ENCODE data around the gene DIP2A.
A peak's percentile ranks its signal among the peaks of the same experiment; 100 is the strongest.

The DIP2A gene

GRCh38 chr21:46542588-46543124 is 84.0 kb downstream of the DIP2A start:
- Mint-ChIP-seq H3K36me3 (ENCODE audit: insufficient read depth) (peaks cover 57% of the 10 kb centered on the region), H3K27ac (peak overlapping the region in 1 of 2 donors; percentile 91), H3K4me1 (ENCODE audit: low read depth in 2 of 2) (peaks cover 0 to 47% of the 10 kb centered on the region in 2 donors)

GRCh38 chr21:46543306-46543705 is 84.6 kb downstream of the DIP2A start:
- H3K9me3 Mint-ChIP-seq, result peaks cover 0 to 3% of the 10 kb centered on the region in 2 donors
- H3K4me3 Mint-ChIP-seq, result peak overlapping the region in 1 of 2 donors; percentile 42
- peak overlapping the region; percentile 38 to 91 for H3K27ac Mint-ChIP-seq
- peaks cover 57% of the 10 kb centered on the region for H3K36me3 Mint-ChIP-seq (ENCODE audit: insufficient read depth)
- no peaks in the 10 kb centered on the region for H3K27me3 Mint-ChIP-seq
- ATAC-seq (replicated peaks), result no peak
- H3K4me1 Mint-ChIP-seq (ENCODE audit: low read depth in 2 of 2), result peaks cover 2 to 44% of the 10 kb centered on the region in 2 donors
- no peak for DNase-seq

More at GRCh38 chr21:46542588-46543124, 84.0 kb downstream of the DIP2A start:
- no peak for DNase-seq
- H3K4me3 Mint-ChIP-seq, result no peak overlapping the region
- H3K9me3 Mint-ChIP-seq, result no peaks in the 10 kb centered on the region
- no peaks in the 10 kb centered on the region for H3K27me3 Mint-ChIP-seq
- ATAC-seq (replicated peaks), result no peak

- peaks cover 0 to 7% of the 10 kb centered on the region in 2 donors for H3K9me3 Mint-ChIP-seq
- peaks cover 4 to 47% of the 10 kb centered on the region in 2 donors for H3K4me1 Mint-ChIP-seq (ENCODE audit: low read depth in 2 of 2)
- peak overlapping the region in 1 of 2 donors; percentile 42 for H3K4me3 Mint-ChIP-seq
- ATAC-seq (replicated peaks), result no peak
- H3K27ac Mint-ChIP-seq, result peak overlapping the region in 1 of 2 donors; percentile 91
- no peak for DNase-seq
- H3K27me3 Mint-ChIP-seq, result no peaks in the 10 kb centered on the region
- H3K36me3 Mint-ChIP-seq (ENCODE audit: insufficient read depth), result peaks cover 56% of the 10 kb centered on the region
These were observed 85.3 kb downstream of the DIP2A start for GRCh38 chr21:46544003-46544402.

- Mint-ChIP-seq H3K27me3 (no peaks in the 10 kb centered on the region), H3K27ac (peak overlapping the region in 1 of 2 donors; percentile 91), H3K9me3 (peaks cover 0 to 7% of the 10 kb centered on the region in 2 donors), H3K36me3 (ENCODE audit: insufficient read depth) (peaks cover 48% of the 10 kb centered on the region), H3K4me3 (peak overlapping the region in 1 of 2 donors; percentile 42), H3K4me1 (ENCODE audit: low read depth in 2 of 2) (peaks cover 4 to 42% of the 10 kb centered on the region in 2 donors)
- no peak for ATAC-seq (replicated peaks)
- DNase-seq, result no peak
These were observed 86.1 kb downstream of the DIP2A start for GRCh38 chr21:46544824-46545223.

GRCh38 chr21:46545363-46545762 is 86.7 kb downstream of the DIP2A start:
- H3K9me3 Mint-ChIP-seq, result peaks cover 0 to 7% of the 10 kb centered on the region in 2 donors
- no peaks in the 10 kb centered on the region for H3K27me3 Mint-ChIP-seq
- H3K36me3 Mint-ChIP-seq (ENCODE audit: insufficient read depth), result peaks cover 48% of the 10 kb centered on the region
- H3K4me3 Mint-ChIP-seq, result no peak overlapping the region
- ATAC-seq (replicated peaks) (no peak), DNase-seq (no peak)
- peaks cover 9 to 41% of the 10 kb centered on the region in 2 donors for H3K4me1 Mint-ChIP-seq (ENCODE audit: low read depth in 2 of 2)
- H3K27ac Mint-ChIP-seq, result peak overlapping the region in 1 of 2 donors; percentile 91

- H3K27me3 Mint-ChIP-seq, result no peaks in the 10 kb centered on the region
- DNase-seq (no peak), ATAC-seq (replicated peaks) (no peak)
- peaks cover 14 to 45% of the 10 kb centered on the region in 2 donors for H3K4me1 Mint-ChIP-seq (ENCODE audit: low read depth in 2 of 2)
- no peak overlapping the region for H3K4me3 Mint-ChIP-seq
- peaks cover 0 to 7% of the 10 kb centered on the region in 2 donors for H3K9me3 Mint-ChIP-seq
- H3K27ac Mint-ChIP-seq, result no peak overlapping the region
- H3K36me3 Mint-ChIP-seq (ENCODE audit: insufficient read depth), result peaks cover 48% of the 10 kb centered on the region
These were observed 87.2 kb downstream of the DIP2A start for GRCh38 chr21:46545911-46546310.

- H3K4me3 Mint-ChIP-seq, result no peak overlapping the region
- peaks cover 0 to 7% of the 10 kb centered on the region in 2 donors for H3K9me3 Mint-ChIP-seq
- H3K27ac Mint-ChIP-seq, result no peak overlapping the region
- no peaks in the 10 kb centered on the region for H3K27me3 Mint-ChIP-seq
- H3K4me1 Mint-ChIP-seq (ENCODE audit: low read depth in 2 of 2), result peaks cover 20 to 46% of the 10 kb centered on the region in 2 donors
- no peak for DNase-seq
- H3K36me3 Mint-ChIP-seq (ENCODE audit: insufficient read depth), result peaks cover 49% of the 10 kb centered on the region
- no peak for ATAC-seq (replicated peaks)
These were observed 88.1 kb downstream of the DIP2A start for GRCh38 chr21:46546799-46547198.

- Mint-ChIP-seq H3K36me3 (ENCODE audit: insufficient read depth) (peaks cover 48% of the 10 kb centered on the region), H3K27ac (peak overlapping the region; percentile 93 to 96), H3K27me3 (no peaks in the 10 kb centered on the region), H3K4me3 (no peak overlapping the region), H3K9me3 (peaks cover 0 to 7% of the 10 kb centered on the region in 2 donors), H3K4me1 (ENCODE audit: low read depth in 2 of 2) (peaks cover 31 to 56% of the 10 kb centered on the region in 2 donors)
- no peak for DNase-seq
- no peak for ATAC-seq (replicated peaks)
These were observed 91.0 kb downstream of the DIP2A start for GRCh38 chr21:46549650-46550049.

- DNase-seq (peak; percentile 51 to 75 (median 70)), ATAC-seq (replicated peaks) (peak; percentile 83)
- peaks cover 0 to 7% of the 10 kb centered on the region in 2 donors for H3K9me3 Mint-ChIP-seq
- H3K4me3 Mint-ChIP-seq, result peak overlapping the region; percentile 49 to 68
- peaks cover 31 to 55% of the 10 kb centered on the region in 2 donors for H3K4me1 Mint-ChIP-seq (ENCODE audit: low read depth in 2 of 2)
- H3K27me3 Mint-ChIP-seq, result no peaks in the 10 kb centered on the region
- peaks cover 44% of the 10 kb centered on the region for H3K36me3 Mint-ChIP-seq (ENCODE audit: insufficient read depth)
- H3K27ac Mint-ChIP-seq, result peak overlapping the region; percentile 93 to 96
These were observed 91.6 kb downstream of the DIP2A start for GRCh38 chr21:46550116-46550941.

GRCh38 chr21:46551636-46552241 is 93.0 kb downstream of the DIP2A start:
- peaks cover 43% of the 10 kb centered on the region for H3K36me3 Mint-ChIP-seq (ENCODE audit: insufficient read depth)
- no peaks in the 10 kb centered on the region for H3K27me3 Mint-ChIP-seq
- DNase-seq (peak in 2 of 3 experiments; percentile 21 to 30), ATAC-seq (replicated peaks) (peak; percentile 26)
- peak overlapping the region; percentile 49 to 68 for H3K4me3 Mint-ChIP-seq
- peaks cover 0 to 7% of the 10 kb centered on the region in 2 donors for H3K9me3 Mint-ChIP-seq
- peaks cover 31 to 57% of the 10 kb centered on the region in 2 donors for H3K4me1 Mint-ChIP-seq (ENCODE audit: low read depth in 2 of 2)
- peak overlapping the region; percentile 87 to 93 for H3K27ac Mint-ChIP-seq

GRCh38 chr21:46552274-46552673 is 93.6 kb downstream of the DIP2A start:
- peak; percentile 47 for ATAC-seq (replicated peaks)
- Mint-ChIP-seq H3K36me3 (ENCODE audit: insufficient read depth) (peaks cover 43% of the 10 kb centered on the region), H3K27ac (peak overlapping the region; percentile 87 to 93), H3K27me3 (no peaks in the 10 kb centered on the region), H3K4me3 (peak overlapping the region; percentile 44 to 68), H3K4me1 (ENCODE audit: low read depth in 2 of 2) (peaks cover 31 to 59% of the 10 kb centered on the region in 2 donors), H3K9me3 (peaks cover 0 to 7% of the 10 kb centered on the region in 2 donors)
- peak in 1 of 3 experiments; percentile 9 for DNase-seq

- Mint-ChIP-seq H3K27me3 (no peaks in the 10 kb centered on the region), H3K9me3 (peaks cover 0 to 7% of the 10 kb centered on the region in 2 donors), H3K36me3 (ENCODE audit: insufficient read depth) (peaks cover 41% of the 10 kb centered on the region), H3K4me1 (ENCODE audit: low read depth in 2 of 2) (peaks cover 31 to 59% of the 10 kb centered on the region in 2 donors), H3K27ac (peak overlapping the region; percentile 87 to 93), H3K4me3 (peak overlapping the region in 1 of 2 donors; percentile 68)
- DNase-seq (no peak), ATAC-seq (replicated peaks) (no peak)
These were observed 94.2 kb downstream of the DIP2A start for GRCh38 chr21:46552865-46553379.

GRCh38 chr21:46553993-46554392 is 95.3 kb downstream of the DIP2A start:
- H3K36me3 Mint-ChIP-seq (ENCODE audit: insufficient read depth), result peaks cover 48% of the 10 kb centered on the region
- H3K4me1 Mint-ChIP-seq (ENCODE audit: low read depth in 2 of 2), result peaks cover 31 to 52% of the 10 kb centered on the region in 2 donors
- no peaks in the 10 kb centered on the region for H3K9me3 Mint-ChIP-seq
- peak overlapping the region; percentile 83 to 93 for H3K27ac Mint-ChIP-seq
- no peaks in the 10 kb centered on the region for H3K27me3 Mint-ChIP-seq
- DNase-seq (no peak), ATAC-seq (replicated peaks) (no peak)
- peak overlapping the region in 1 of 2 donors; percentile 68 for H3K4me3 Mint-ChIP-seq

Measured in effector memory CD8-positive, alpha-beta T cell (primary cell).